Spleen (tissue), 11 donors: ENCODE results near the gene EXPH5. TPM values are rescaled to one million over a fixed set of nuclear protein-coding genes. Genes with fewer than 3 reads are reported as not detected.

Experiments used
- DNase-seq: peaks from one replicate; pipeline ENCODE4 v3.0.0-alpha.2; 2020
- H3K27ac ChIP-seq, 8 donors: fragments of 200-600 bp; sonication (generic) in 7 of 8; 1 replicate in 4 of 8; 2 replicates in 4 of 8; pipeline versions ENCODE4 v1.5.0 to v1.8.0; 2016 to 2021; ENCODE audit warnings: inconsistent platforms in 4 of 8, mild to moderate bottlenecking in 4 of 8, moderate library complexity in 1 of 8
- H3K27me3 ChIP-seq, 7 donors: fragments of 200-600 bp; sonication (generic) in 6 of 7; replicated peaks in 1 of 7; 1 replicate in 4 of 7; 2 replicates in 3 of 7; pipeline versions ENCODE4 v1.5.0 to v1.8.0; 2016 to 2021; ENCODE audit warnings: inconsistent platforms in 3 of 7, mild to moderate bottlenecking in 1 of 7
- H3K36me3 ChIP-seq, 6 donors: fragments of 200-600 bp; sonication (generic) in 5 of 6; 1 replicate in 4 of 6; 2 replicates in 2 of 6; pipeline versions ENCODE4 v1.5.0 to v1.8.0; 2016 to 2021; ENCODE audit warnings: inconsistent platforms in 2 of 6
- H3K4me1 ChIP-seq, 6 donors: fragments of 200-600 bp; sonication (generic) in 5 of 6; 1 replicate in 3 of 6; 2 replicates in 3 of 6; pipeline versions ENCODE4 v1.5.0 to v1.8.0; 2016 to 2021; ENCODE audit warnings: inconsistent platforms in 3 of 6
- H3K4me3 ChIP-seq, 8 donors: fragments of 200-600 bp; sonication (generic) in 7 of 8; 1 replicate in 4 of 8; 2 replicates in 4 of 8; pipeline versions ENCODE4 v1.5.0 to v1.8.0; 2016 to 2021; ENCODE audit warnings: inconsistent platforms in 4 of 8, mild to moderate bottlenecking in 4 of 8, moderate library complexity in 2 of 8
- H3K9me3 ChIP-seq, 8 donors: fragments of 200-600 bp; sonication (generic) in 7 of 8; 1 replicate in 4 of 8; 2 replicates in 4 of 8; pipeline versions ENCODE4 v1.5.0 to v1.8.0; 2016 to 2021; ENCODE audit warnings: inconsistent platforms in 4 of 8
- POLR2A ChIP-seq, 3 donors: fragments of 450-650 bp; IDR thresholded peaks; one replicate each; pipeline ENCODE4 v1.5.1; 2017; ENCODE audit warnings: antibody characterized with exemption in 3 of 3, mild to moderate bottlenecking in 1 of 3
- POLR2AphosphoS5 ChIP-seq, 3 donors: sonication (generic); formaldehyde crosslinking; IDR thresholded peaks; one replicate each; pipeline ENCODE4 v1.5.1; 2017; ENCODE audit warnings: antibody characterized with exemption in 3 of 3
- WGBS, 5 donors: extraction: QIAGEN DNeasy Blood & Tissue Kit in 3 of 5; methylation state at CpG; one replicate each; pipeline versions ENCODE4 v1.1.5 to v1.1.7; 2013 to 2018; 5-methylcytosine and 5-hydroxymethylcytosine counted together
- intact Hi-C: fragments of 100-400 bp; cut with DNase I; formaldehyde crosslinking; loops from one replicate; pipeline ENCODE4 v1.15.0; 2023; ENCODE audit warnings: low total_unique reads
- polyA plus RNA-seq, 3 donors: library from polyadenylated mRNA; stranded (reverse); fragments of 200-250 nt; gene quantifications; one replicate each; pipeline ENCODE4 v1.2.1, GENCODE V29; 2013
- total RNA-seq, 7 donors: library from RNA; depleted of rRNA in 3 of 7; stranded (reverse); fragments of >200 nt in 3 of 7; fragmentation: NEBNext Ultra II Directional in 4 of 7; extraction: Animal tissue kit (Norgen Biotek cat#: 25700) in 4 of 7; gene quantifications; one replicate each; pipeline versions ENCODE4 v1.1.0 to v1.2.1, GENCODE V29; 2016 to 2021
- TF ChIP-seq, protein P1 (sequence below), 11 experiments: fragments of 200-600 bp in 7 of 11; fragments of 450-650 bp in 4 of 11; sonication (generic) in 4 of 11; IDR thresholded peaks in 8 of 11; conservative IDR thresholded peaks in 3 of 11; 1 replicate in 7 of 11; 2 replicates in 4 of 11; pipeline versions ENCODE4 v1.4.0 to v1.8.0; 2016 to 2021; ENCODE audit warnings: antibody characterized with exemption in 11 of 11, inconsistent platforms in 4 of 11, mild to moderate bottlenecking in 1 of 11
- donor health status: healthy with polysubstance abuse.
- donor health status: DM: no; HTN: no; CAD: no; lungs with moderate emphysema.
- donor health status: DM: no; HTN: no; CAD: no.
- donor health status: Bipolar disorder and iron deficiency.
- donor health status: healthy.
- donor health status: DM: no; HTN: no; CAD: no.
- donor health status: DM: yes; HTN: yes; CAD: no.

EXPH5 gene
- total and polyA plus RNA-seq, 10 donors = 0.05 to 1.9 (median 0.77) TPM

GRCh38 chr11:108518581-108518980, 75.0 kb downstream of the EXPH5 start:
- TF ChIP-seq, protein P1, sequence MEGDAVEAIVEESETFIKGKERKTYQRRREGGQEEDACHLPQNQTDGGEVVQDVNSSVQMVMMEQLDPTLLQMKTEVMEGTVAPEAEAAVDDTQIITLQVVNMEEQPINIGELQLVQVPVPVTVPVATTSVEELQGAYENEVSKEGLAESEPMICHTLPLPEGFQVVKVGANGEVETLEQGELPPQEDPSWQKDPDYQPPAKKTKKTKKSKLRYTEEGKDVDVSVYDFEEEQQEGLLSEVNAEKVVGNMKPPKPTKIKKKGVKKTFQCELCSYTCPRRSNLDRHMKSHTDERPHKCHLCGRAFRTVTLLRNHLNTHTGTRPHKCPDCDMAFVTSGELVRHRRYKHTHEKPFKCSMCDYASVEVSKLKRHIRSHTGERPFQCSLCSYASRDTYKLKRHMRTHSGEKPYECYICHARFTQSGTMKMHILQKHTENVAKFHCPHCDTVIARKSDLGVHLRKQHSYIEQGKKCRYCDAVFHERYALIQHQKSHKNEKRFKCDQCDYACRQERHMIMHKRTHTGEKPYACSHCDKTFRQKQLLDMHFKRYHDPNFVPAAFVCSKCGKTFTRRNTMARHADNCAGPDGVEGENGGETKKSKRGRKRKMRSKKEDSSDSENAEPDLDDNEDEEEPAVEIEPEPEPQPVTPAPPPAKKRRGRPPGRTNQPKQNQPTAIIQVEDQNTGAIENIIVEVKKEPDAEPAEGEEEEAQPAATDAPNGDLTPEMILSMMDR (IDR thresholded peaks at IDR 0.05 in 8 of 11, conservative IDR thresholded peaks at IDR 0.05 in 3 of 11) = no peak
- no peak for TF ChIP-seq POLR2A (IDR thresholded peaks at IDR 0.05)
- no peaks in the 10 kb centered on the region for H3K4me1 ChIP-seq
- no peak overlapping the region for H3K4me3 ChIP-seq
- DNase-seq = no peak
- H3K27ac ChIP-seq = no peak overlapping the region
- 85 to 89% (median 88%) methylated on average over 10 of the region's 10 CpGs for WGBS, 5 donors
- intact Hi-C loops = no loop called here
- no peaks in the 10 kb centered on the region for H3K36me3 ChIP-seq
- no peaks in the 10 kb centered on the region for H3K9me3 ChIP-seq
- H3K27me3 ChIP-seq = no peaks in the 10 kb centered on the region

DNA sequence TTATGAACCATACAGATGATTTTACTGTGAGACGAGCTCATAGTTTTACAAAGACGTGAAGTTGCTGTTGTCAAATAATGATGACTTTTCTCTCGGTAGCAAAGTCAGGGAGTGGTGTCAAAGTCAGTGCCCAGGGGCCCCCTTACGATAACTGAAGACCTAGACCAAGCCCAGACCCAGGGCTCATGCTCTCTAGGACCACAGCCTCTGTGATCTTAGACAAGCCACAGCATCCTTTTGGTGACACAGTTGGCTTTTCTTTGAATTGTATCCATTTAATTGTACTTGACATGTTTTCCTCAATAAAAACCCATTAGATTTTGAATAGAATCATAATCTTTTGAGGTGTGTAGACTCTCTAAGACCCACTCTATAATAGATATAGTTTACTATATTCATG, 77.4 kb downstream of the EXPH5 start:
- no peaks in the 10 kb centered on the region for H3K4me1 ChIP-seq
- TF ChIP-seq POLR2A (IDR thresholded peaks at IDR 0.05) = no peak
- TF ChIP-seq, protein P1 (IDR thresholded peaks at IDR 0.05 in 8 of 11, conservative IDR thresholded peaks at IDR 0.05 in 3 of 11) = no peak
- TF ChIP-seq POLR2AphosphoS5 (IDR thresholded peaks at IDR 0.05) = no peak
- 91 to 96% (median 94%) methylated on average over 4 of the region's 4 CpGs for WGBS, 5 donors

GRCh38 chr11:108512708-108513107, 80.9 kb downstream of the EXPH5 start:
- intact Hi-C loops = no loop called here
- no peaks in the 10 kb centered on the region for H3K4me1 ChIP-seq
- no peak for DNase-seq
- no peak overlapping the region for H3K27ac ChIP-seq
- H3K9me3 ChIP-seq = no peaks in the 10 kb centered on the region
- H3K36me3 ChIP-seq = no peaks in the 10 kb centered on the region
- 75 to 84% (median 82%) methylated on average over 2 of the region's 2 CpGs for WGBS, 5 donors
- H3K4me3 ChIP-seq = no peak overlapping the region
- TF ChIP-seq, protein P1 (IDR thresholded peaks at IDR 0.05 in 8 of 11, conservative IDR thresholded peaks at IDR 0.05 in 3 of 11) = no peak
- TF ChIP-seq POLR2AphosphoS5 (IDR thresholded peaks at IDR 0.05) = no peak
- TF ChIP-seq POLR2A (IDR thresholded peaks at IDR 0.05) = no peak
- H3K27me3 ChIP-seq = no peaks in the 10 kb centered on the region

More for the DNA sequence above, 77.4 kb downstream of the EXPH5 start:
- DNase-seq = no peak
- H3K27ac ChIP-seq = no peak overlapping the region
- no peaks in the 10 kb centered on the region for H3K36me3 ChIP-seq
- intact Hi-C loops = no loop called here
- no peaks in the 10 kb centered on the region for H3K9me3 ChIP-seq
- H3K27me3 ChIP-seq = no peaks in the 10 kb centered on the region
- no peak overlapping the region for H3K4me3 ChIP-seq

GRCh38 chr11:108511851-108512474, 81.6 kb downstream of the EXPH5 start:
- Histone ChIP-seq H3K27ac (no peak overlapping the region), H3K27me3 (no peaks in the 10 kb centered on the region), H3K4me1 (no peaks in the 10 kb centered on the region), H3K4me3 (no peak overlapping the region), H3K9me3 (no peaks in the 10 kb centered on the region), H3K36me3 (no peaks in the 10 kb centered on the region)
- intact Hi-C loops = no loop called here
- TF ChIP-seq POLR2A (IDR thresholded peaks at IDR 0.05) (no peak), POLR2AphosphoS5 (IDR thresholded peaks at IDR 0.05) (no peak)
- TF ChIP-seq, protein P1 (IDR thresholded peaks at IDR 0.05 in 8 of 11, conservative IDR thresholded peaks at IDR 0.05 in 3 of 11) = no peak
- no peak for DNase-seq
- WGBS, 5 donors = 86 to 94% (median 92%) methylated on average over 2 of the region's 2 CpGs
